Spleen (tissue), 7 donors: ENCODE results near the gene ACOXL.

Experiments
- CTCF ChIP-seq, 11 experiments: fragments of 200-600 bp in 7 of 11; fragments of 450-650 bp in 4 of 11; sonication (generic) in 4 of 11; IDR thresholded peaks in 8 of 11; conservative IDR thresholded peaks in 3 of 11; 1 replicate in 7 of 11; 2 replicates in 4 of 11; pipeline versions ENCODE4 v1.4.0 to v1.8.0; 2016 to 2021; ENCODE audit warnings: antibody characterized with exemption in 11 of 11, inconsistent platforms in 4 of 11, mild to moderate bottlenecking in 1 of 11
- POLR2AphosphoS5 ChIP-seq, 3 donors: sonication (generic); formaldehyde crosslinking; IDR thresholded peaks; one replicate each; pipeline ENCODE4 v1.5.1; 2017; ENCODE audit warnings: antibody characterized with exemption in 3 of 3
- donor health status: DM: no; HTN: no; CAD: no; lungs with moderate emphysema.
- donor health status: DM: no; HTN: no; CAD: no.
- donor health status: DM: no; HTN: no; CAD: no.

GRCh38 chr2:110759411-110759810 is 27.0 kb downstream of the ACOXL start:
- no peak for TF ChIP-seq POLR2AphosphoS5 (IDR thresholded peaks at IDR 0.05)
- TF ChIP-seq CTCF (IDR thresholded peaks at IDR 0.05 in 8 of 11, conservative IDR thresholded peaks at IDR 0.05 in 3 of 11) = no peak
